Esophagus muscularis mucosa (tissue), 4 donors: ENCODE data around the gene NTF3. TPM values are rescaled to one million over a fixed set of nuclear protein-coding genes. Genes with fewer than 3 reads are reported as not detected.
A peak's percentile ranks its signal among the peaks of the same experiment; 100 is the strongest.

Experiments
- DNase-seq: peaks from one replicate; pipeline ENCODE4 v3.0.0-alpha.2; 2017; ENCODE audit errors: extremely low spot score
- H3K27ac ChIP-seq, 4 donors: fragments of 200-600 bp; sonication (generic); replicated peaks in 1 of 4; 1 replicate in 3 of 4; 2 replicates in 1 of 4; pipeline ENCODE4 v1.5.1; 2016 to 2019; ENCODE audit warnings: mild to moderate bottlenecking in 1 of 4
- H3K27me3 ChIP-seq, 4 donors: fragments of 200-600 bp; sonication (generic); one replicate each; pipeline versions ENCODE4 v1.5.1 to v1.6.0; 2016 to 2019
- H3K36me3 ChIP-seq, 4 donors: fragments of 200-600 bp; sonication (generic); one replicate each; pipeline ENCODE4 v1.5.1; 2016 to 2019
- H3K4me1 ChIP-seq, 4 donors: fragments of 200-600 bp; sonication (generic); one replicate each; pipeline ENCODE4 v1.5.1; 2016 to 2019
- H3K4me3 ChIP-seq, 4 donors: fragments of 200-600 bp; sonication (generic); 1 replicate in 2 of 4; 2 replicates in 2 of 4; pipeline ENCODE4 v1.5.1; 2016 to 2019; ENCODE audit warnings: mild to moderate bottlenecking in 4 of 4, moderate library complexity in 1 of 4
- H3K9me3 ChIP-seq, 4 donors: fragments of 200-600 bp; sonication (generic); 1 replicate in 3 of 4; 2 replicates in 1 of 4; pipeline ENCODE4 v1.5.1; 2016 to 2019
- CTCF ChIP-seq, 3 experiments: fragments of 200-600 bp in 2 of 3; fragments of 450-650 bp in 1 of 3; sonication (generic) in 2 of 3; IDR thresholded peaks; one replicate each; pipeline ENCODE4 v1.5.1; 2017 to 2019; ENCODE audit warnings: antibody characterized with exemption in 3 of 3, mild to moderate bottlenecking in 2 of 3, moderate library complexity in 1 of 3
- EP300 ChIP-seq: sonication (generic); formaldehyde crosslinking; IDR thresholded peaks from one replicate; pipeline ENCODE4 v1.6.1; 2017; ENCODE audit warnings: antibody characterized with exemption
- POLR2A ChIP-seq: fragments of 450-650 bp; IDR thresholded peaks from one replicate; pipeline ENCODE4 v1.6.1; 2017; ENCODE audit warnings: antibody characterized with exemption, moderate library complexity, mild to moderate bottlenecking, low read depth
- POLR2AphosphoS5 ChIP-seq, 2 donors: sonication (generic); formaldehyde crosslinking; IDR thresholded peaks; one replicate each; pipeline ENCODE4 v1.6.1; 2017; ENCODE audit warnings: antibody characterized with exemption in 2 of 2
- WGBS: methylation state at CpG from one replicate; pipeline ENCODE4 v1.1.5; 2018; 5-methylcytosine and 5-hydroxymethylcytosine counted together
- intact Hi-C: fragments of 100-400 bp; cut with DNase I; formaldehyde crosslinking; loops from one replicate; pipeline ENCODE4 v1.15.1; 2023
- total RNA-seq, 4 donors: library from RNA; depleted of rRNA; stranded (reverse); fragments of >200 nt; gene quantifications; one replicate each; pipeline versions ENCODE4 v1.1.0 to v1.2.1, GENCODE V29; 2016

NTF3 gene
- total RNA-seq, 4 donors from 2014 or later, result 0.71 to 1.2 (median 1.0) TPM; not detected in 1

- Histone ChIP-seq H3K27me3 (peaks cover 0 to 88% (median 16%) of the 10 kb centered on the region in 4 donors), H3K4me1 (peaks cover 16 to 18% (median 18%) of the 10 kb centered on the region in 4 donors), H3K36me3 (no peaks in the 10 kb centered on the region), H3K9me3 (peaks cover 0 to 13% (median 0%) of the 10 kb centered on the region in 4 donors), H3K4me3 (no peak overlapping the region), H3K27ac (no peak overlapping the region)
- WGBS, result 63% methylated on average over 4 of the region's 4 CpGs
- intact Hi-C loops, result no loop called here
- TF ChIP-seq POLR2A (no peak), CTCF (IDR thresholded peaks at IDR 0.05) (no peak), POLR2AphosphoS5 (IDR thresholded peaks at IDR 0.05) (no peak), EP300 (no peak)
- peak; percentile 81 for DNase-seq
Measured at GRCh38 chr12:5437182-5437583, 5.3 kb downstream of the NTF3 start.

- WGBS, result 56% methylated on average over 11 of the region's 11 CpGs
- Histone ChIP-seq H3K9me3 (peaks cover 0 to 13% (median 0%) of the 10 kb centered on the region in 4 donors), H3K27me3 (peaks cover 0 to 87% (median 12%) of the 10 kb centered on the region in 4 donors), H3K4me3 (no peak overlapping the region), H3K27ac (no peak overlapping the region), H3K4me1 (peaks cover 12 to 14% (median 14%) of the 10 kb centered on the region in 4 donors), H3K36me3 (no peaks in the 10 kb centered on the region)
- no peak for DNase-seq
- TF ChIP-seq POLR2A, result no peak
- no peak for TF ChIP-seq EP300
- intact Hi-C loops, result no loop called here
Measured at GRCh38 chr12:5437589-5437988, 5.7 kb downstream of the NTF3 start.

- H3K36me3 ChIP-seq, result no peaks in the 10 kb centered on the region
- intact Hi-C loops, result no loop called here
- DNase-seq, result no peak
- H3K27me3 ChIP-seq, result peaks cover 0 to 84% (median 2%) of the 10 kb centered on the region in 4 donors
- no peak for TF ChIP-seq POLR2A
- TF ChIP-seq EP300, result no peak
- TF ChIP-seq POLR2AphosphoS5 (IDR thresholded peaks at IDR 0.05), result no peak
- TF ChIP-seq CTCF (IDR thresholded peaks at IDR 0.05), result no peak
- H3K4me3 ChIP-seq, result no peak overlapping the region
- no peak overlapping the region for H3K27ac ChIP-seq
- H3K9me3 ChIP-seq, result peaks cover 0 to 13% (median 0%) of the 10 kb centered on the region in 4 donors
- peaks cover under 1 to 5% (median 2%) of the 10 kb centered on the region in 4 donors for H3K4me1 ChIP-seq
- WGBS, result 77% methylated on average over 4 of the region's 4 CpGs
Measured at GRCh38 chr12:5438671-5439200, 6.8 kb downstream of the NTF3 start.

- WGBS, result 81% methylated on average over 4 of the region's 4 CpGs
Measured at GRCh38 chr12:5439371-5439771, 7.5 kb downstream of the NTF3 start.

GRCh38 chr12:5439788-5440300 is 7.9 kb downstream of the NTF3 start:
- no peak for DNase-seq
- Histone ChIP-seq H3K36me3 (no peaks in the 10 kb centered on the region), H3K9me3 (peaks cover 0 to 13% (median 0%) of the 10 kb centered on the region in 4 donors), H3K27ac (no peak overlapping the region), H3K27me3 (peaks cover 0 to 79% (median 0%) of the 10 kb centered on the region in 4 donors), H3K4me3 (no peak overlapping the region), H3K4me1 (peaks cover 0 to 5% (median 0%) of the 10 kb centered on the region in 4 donors)
- intact Hi-C loops, result no loop called here
- TF ChIP-seq EP300, result no peak
- TF ChIP-seq CTCF (IDR thresholded peaks at IDR 0.05), result no peak

More at GRCh38 chr12:5439371-5439771, 7.5 kb downstream of the NTF3 start:
- Histone ChIP-seq H3K27ac (no peak overlapping the region), H3K4me3 (no peak overlapping the region), H3K27me3 (peaks cover 0 to 79% (median 0%) of the 10 kb centered on the region in 4 donors), H3K9me3 (peaks cover 0 to 13% (median 0%) of the 10 kb centered on the region in 4 donors), H3K4me1 (peaks cover 0 to 5% (median 0%) of the 10 kb centered on the region in 4 donors), H3K36me3 (no peaks in the 10 kb centered on the region)
- TF ChIP-seq POLR2A, result no peak
- TF ChIP-seq EP300, result no peak
- TF ChIP-seq CTCF (IDR thresholded peaks at IDR 0.05), result no peak
- TF ChIP-seq POLR2AphosphoS5 (IDR thresholded peaks at IDR 0.05), result no peak
- intact Hi-C loops, result no loop called here
- DNase-seq, result no peak
